Loucy (cell line): ENCODE results near the gene SYT9.

Experiments used
- H2AFZ ChIP-seq: fragments of 200-600 bp; sonication (generic); 2 replicates; pipeline ENCODE4 v1.6.0; 2016; ENCODE audit warnings: antibody characterized with exemption, mild to moderate bottlenecking, low read length, moderate library complexity
- H3F3A ChIP-seq: fragments of 200-600 bp; 2 replicates; pipeline ENCODE4 v1.6.0; 2016; ENCODE audit warnings: antibody characterized with exemption, low read depth, mild to moderate bottlenecking
- H3K27me3 ChIP-seq: fragments of 200-600 bp; sonication (generic); 2 replicates; pipeline ENCODE4 v1.6.1; 2014; ENCODE audit warnings: low read length, mild to moderate bottlenecking; ENCODE audit not compliant: insufficient read depth, poor library complexity, severe bottlenecking
- H3K36me3 ChIP-seq: fragments of 200-600 bp; sonication (generic); 2 replicates; pipeline ENCODE4 v1.6.1; 2016; ENCODE audit warnings: low read length; ENCODE audit not compliant: insufficient read depth
- H3K4me1 ChIP-seq: fragments of 200-600 bp; sonication (generic); 2 replicates; pipeline ENCODE4 v1.5.1; 2014; ENCODE audit warnings: low read length, mild to moderate bottlenecking; ENCODE audit not compliant: insufficient read depth, poor library complexity, severe bottlenecking
- H3K4me2 ChIP-seq: fragments of 200-600 bp; sonication (generic); 2 replicates; pipeline ENCODE4 v1.6.0; 2014; ENCODE audit warnings: antibody characterized with exemption, low read length, low read depth, mild to moderate bottlenecking; ENCODE audit not compliant: poor library complexity, severe bottlenecking
- H3K4me3 ChIP-seq: fragments of 200-600 bp; sonication (generic); 2 replicates; pipeline ENCODE4 v1.5.1; 2014; ENCODE audit warnings: low read length, mild to moderate bottlenecking, mixed read lengths; ENCODE audit not compliant: poor library complexity, severe bottlenecking
- H3K79me2 ChIP-seq: fragments of 200-600 bp; sonication (generic); 2 replicates; pipeline ENCODE4 v1.6.1; 2014; ENCODE audit warnings: low read length; ENCODE audit not compliant: insufficient read depth
- H3K9ac ChIP-seq: fragments of 200-600 bp; sonication (generic); 2 replicates; pipeline ENCODE4 v1.6.0; 2014; ENCODE audit warnings: mild to moderate bottlenecking, low read depth, low read length, moderate library complexity; ENCODE audit not compliant: poor library complexity, severe bottlenecking
- H3K9me2 ChIP-seq: fragments of 200-600 bp; sonication (generic); replicated peaks from 2 replicates; pipeline ENCODE4 v1.6.1; 2016; ENCODE audit warnings: low read depth, low read length, mixed read lengths
- H3K9me3 ChIP-seq: fragments of 200-600 bp; sonication (generic); 2 replicates; pipeline ENCODE4 v1.6.1; 2014; ENCODE audit warnings: mild to moderate bottlenecking, antibody characterized with exemption, low read length, low read depth; ENCODE audit not compliant: insufficient read depth
- H4K20me1 ChIP-seq: fragments of 200-600 bp; sonication (generic); 2 replicates; pipeline ENCODE4 v1.6.0; 2014; ENCODE audit warnings: antibody characterized with exemption, low read length, mild to moderate bottlenecking; ENCODE audit not compliant: insufficient read depth, poor library complexity, severe bottlenecking
- CTCF ChIP-seq: fragments of 200-600 bp; sonication (generic); conservative IDR thresholded peaks from 2 replicates; pipeline ENCODE4 v1.5.1; 2014; ENCODE audit warnings: mild to moderate bottlenecking, antibody characterized with exemption, low read length
- EZH2phosphoT487 ChIP-seq: fragments of 200-600 bp; IDR thresholded peaks from 2 replicates; pipeline ENCODE4 v1.6.1; 2018; ENCODE audit warnings: antibody characterized with exemption, mild to moderate bottlenecking, moderate library complexity, borderline replicate concordance

Gene SYT9

GRCh38 chr11:7451520-7451919 lies 199.8 kb downstream of the SYT9 start:
- Histone ChIP-seq H2AFZ (no peak overlapping the region), H3K9ac (no peak overlapping the region), H3K9me2 (no peaks in the 10 kb centered on the region), H3K4me3 (no peak overlapping the region), H3F3A (no peaks in the 10 kb centered on the region), H3K27me3 (no peaks in the 10 kb centered on the region), H3K79me2 (no peaks in the 10 kb centered on the region), H3K36me3 (no peaks in the 10 kb centered on the region), H3K4me2 (no peak overlapping the region), H4K20me1 (no peaks in the 10 kb centered on the region), H3K9me3 (no peaks in the 10 kb centered on the region), H3K4me1 (no peaks in the 10 kb centered on the region)
- TF ChIP-seq EZH2phosphoT487 (no peak), CTCF (no peak)

- Histone ChIP-seq H3K4me1 (no peaks in the 10 kb centered on the region), H3K27me3 (no peaks in the 10 kb centered on the region), H3K9me3 (no peaks in the 10 kb centered on the region), H3K79me2 (no peaks in the 10 kb centered on the region), H4K20me1 (no peaks in the 10 kb centered on the region), H3K36me3 (no peaks in the 10 kb centered on the region), H2AFZ (no peak overlapping the region), H3K4me3 (no peak overlapping the region), H3K9me2 (no peaks in the 10 kb centered on the region), H3K9ac (no peak overlapping the region), H3K4me2 (no peak overlapping the region), H3F3A (no peaks in the 10 kb centered on the region)
- no peak for TF ChIP-seq EZH2phosphoT487
- no peak for TF ChIP-seq CTCF
These were observed 200.3 kb downstream of the SYT9 start for GRCh38 chr11:7451952-7452494.

DNA sequence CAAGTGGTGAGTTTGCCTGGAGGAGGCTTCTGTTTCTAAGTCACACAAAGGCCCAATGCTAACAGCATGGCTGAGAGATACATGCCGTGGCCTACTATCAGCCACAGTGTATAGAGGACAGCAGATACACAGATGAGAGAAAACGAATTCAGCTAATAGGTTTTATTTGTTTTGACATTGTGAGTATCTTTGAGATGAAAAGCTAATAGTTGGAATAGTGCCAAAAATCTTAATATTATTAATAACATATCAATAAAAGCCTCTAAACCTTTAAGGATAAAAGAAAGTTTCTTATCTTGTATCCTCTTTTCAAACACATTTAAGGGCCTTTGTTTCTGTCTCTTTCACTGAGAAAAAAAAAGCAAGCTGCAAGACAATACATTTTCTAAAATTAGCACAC lies 203.2 kb downstream of the SYT9 start:
- H3K9me2 ChIP-seq: no peaks in the 10 kb centered on the region
- H3K36me3 ChIP-seq: no peaks in the 10 kb centered on the region
- no peaks in the 10 kb centered on the region for H3K27me3 ChIP-seq
- H3F3A ChIP-seq: no peaks in the 10 kb centered on the region
- H3K9me3 ChIP-seq: no peaks in the 10 kb centered on the region
- no peaks in the 10 kb centered on the region for H3K79me2 ChIP-seq
- H4K20me1 ChIP-seq: no peaks in the 10 kb centered on the region
- H3K4me3 ChIP-seq: no peak overlapping the region
- no peak overlapping the region for H2AFZ ChIP-seq
- H3K4me1 ChIP-seq: no peaks in the 10 kb centered on the region
- no peak overlapping the region for H3K9ac ChIP-seq
- no peak for TF ChIP-seq EZH2phosphoT487
- H3K4me2 ChIP-seq: no peak overlapping the region

DNA sequence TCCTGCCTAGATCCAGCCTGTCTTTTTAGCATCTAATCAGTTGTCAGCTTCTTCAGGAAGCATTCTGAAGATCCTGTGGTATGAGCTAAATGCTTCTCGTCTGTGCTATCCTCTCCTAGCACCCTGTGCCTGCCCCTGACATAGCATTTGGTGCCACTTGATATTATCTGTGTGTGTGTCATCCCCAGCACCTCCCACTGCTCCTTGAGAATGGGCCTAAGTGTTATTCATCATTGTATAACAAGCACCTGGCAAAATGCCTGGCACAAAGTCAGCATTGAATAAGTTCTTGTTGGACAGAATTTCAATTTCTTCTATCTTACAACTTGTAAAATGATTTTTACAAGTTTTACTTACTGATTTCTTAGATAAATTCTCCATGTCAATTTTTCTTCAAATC lies 205.5 kb downstream of the SYT9 start:
- no peak overlapping the region for H3K4me3 ChIP-seq
- H3K4me2 ChIP-seq: no peak overlapping the region
- H3K36me3 ChIP-seq: no peaks in the 10 kb centered on the region
- no peaks in the 10 kb centered on the region for H3K9me3 ChIP-seq
- no peak overlapping the region for H2AFZ ChIP-seq
- H3K4me1 ChIP-seq: no peaks in the 10 kb centered on the region
- no peaks in the 10 kb centered on the region for H4K20me1 ChIP-seq
- no peaks in the 10 kb centered on the region for H3K27me3 ChIP-seq
- H3K9ac ChIP-seq: no peak overlapping the region
- no peaks in the 10 kb centered on the region for H3K9me2 ChIP-seq
- TF ChIP-seq EZH2phosphoT487 (no peak), CTCF (no peak)
- H3K79me2 ChIP-seq: no peaks in the 10 kb centered on the region
- no peaks in the 10 kb centered on the region for H3F3A ChIP-seq
